ENCODE data around the gene NCAM1.
"Not testable (repeated sequence)": the region's sequence is repeated elsewhere in the genome, so short reads cannot be mapped to it uniquely, and the experiment has no call there.

DNA sequence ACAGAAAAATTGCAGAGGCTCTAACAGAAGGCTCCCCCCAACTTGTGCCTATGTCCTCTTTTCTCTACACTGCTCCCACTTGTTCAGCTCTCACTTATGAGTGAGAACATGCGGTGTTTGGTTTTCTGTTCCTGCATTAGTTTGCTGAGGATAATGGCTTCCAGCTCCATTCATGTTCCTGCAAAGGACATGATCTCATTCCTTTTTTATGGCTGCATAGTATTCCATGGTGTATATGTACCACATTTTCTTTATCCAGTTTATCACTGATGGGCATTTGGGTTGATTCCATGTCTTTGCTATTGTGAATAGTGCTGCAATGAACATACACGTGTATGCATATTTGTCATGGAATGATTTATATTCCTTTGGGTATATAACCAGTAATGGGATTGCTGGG is 91.8 kb downstream of the NCAM1 start:
- TF ChIP-seq, protein P1, sequence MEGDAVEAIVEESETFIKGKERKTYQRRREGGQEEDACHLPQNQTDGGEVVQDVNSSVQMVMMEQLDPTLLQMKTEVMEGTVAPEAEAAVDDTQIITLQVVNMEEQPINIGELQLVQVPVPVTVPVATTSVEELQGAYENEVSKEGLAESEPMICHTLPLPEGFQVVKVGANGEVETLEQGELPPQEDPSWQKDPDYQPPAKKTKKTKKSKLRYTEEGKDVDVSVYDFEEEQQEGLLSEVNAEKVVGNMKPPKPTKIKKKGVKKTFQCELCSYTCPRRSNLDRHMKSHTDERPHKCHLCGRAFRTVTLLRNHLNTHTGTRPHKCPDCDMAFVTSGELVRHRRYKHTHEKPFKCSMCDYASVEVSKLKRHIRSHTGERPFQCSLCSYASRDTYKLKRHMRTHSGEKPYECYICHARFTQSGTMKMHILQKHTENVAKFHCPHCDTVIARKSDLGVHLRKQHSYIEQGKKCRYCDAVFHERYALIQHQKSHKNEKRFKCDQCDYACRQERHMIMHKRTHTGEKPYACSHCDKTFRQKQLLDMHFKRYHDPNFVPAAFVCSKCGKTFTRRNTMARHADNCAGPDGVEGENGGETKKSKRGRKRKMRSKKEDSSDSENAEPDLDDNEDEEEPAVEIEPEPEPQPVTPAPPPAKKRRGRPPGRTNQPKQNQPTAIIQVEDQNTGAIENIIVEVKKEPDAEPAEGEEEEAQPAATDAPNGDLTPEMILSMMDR (conservative IDR thresholded peaks at IDR 0.05): not testable (repeated sequence)
- not testable (repeated sequence) for TF ChIP-seq ZFX (IDR thresholded peaks at IDR 0.05)
